ENCODE results near the gene NUAK2. TPM values are rescaled to one million over a fixed set of nuclear protein-coding genes. Genes with fewer than 3 reads are reported as not detected.

The NUAK2 gene
- total RNA-seq, 4 donors from 2014 or later = 16.2 to 41.2 (median 30.2) TPM

- no peak overlapping the region for H3K4me3 ChIP-seq
- peaks cover 33% of the 10 kb centered on the region for H3K4me1 ChIP-seq
- DNase-seq (ENCODE audit: low spot score in 2 of 2) = no peak
- H3K9me3 ChIP-seq = no peaks in the 10 kb centered on the region
- no peaks in the 10 kb centered on the region for H3K27me3 ChIP-seq
- peaks cover 10% of the 10 kb centered on the region for H3K36me3 ChIP-seq
- no peak for TF ChIP-seq POLR2A (IDR thresholded peaks at IDR 0.05)
- no peak for TF ChIP-seq POLR2AphosphoS5 (IDR thresholded peaks at IDR 0.05)
- no peak for TF ChIP-seq EP300 (IDR thresholded peaks at IDR 0.05)
- H3K27ac ChIP-seq = no peak overlapping the region
- WGBS = 75% methylated on average over 8 of the region's 9 CpGs
Measured at GRCh38 chr1:205275916-205276688, 45.4 kb downstream of the NUAK2 start.

DNA sequence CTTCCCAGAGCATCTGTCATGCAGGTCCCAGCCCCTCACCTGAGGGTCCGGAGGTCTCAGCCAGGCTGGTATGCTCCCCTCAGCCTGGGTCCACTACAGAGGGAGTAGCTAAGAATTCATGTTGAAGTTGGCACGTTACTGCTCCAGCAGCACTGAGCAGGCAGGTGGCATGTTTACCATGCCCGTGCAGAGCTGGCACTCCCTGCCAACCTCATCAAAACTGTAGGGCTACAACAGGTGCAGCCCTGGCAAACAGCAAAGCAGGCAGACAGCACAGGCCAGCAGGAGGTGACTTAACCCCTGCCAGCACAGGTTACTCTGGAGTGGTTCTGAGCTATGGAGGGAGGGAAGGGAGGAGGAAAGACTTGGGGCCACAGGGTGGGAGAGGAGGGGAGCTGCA lies 46.4 kb downstream of the NUAK2 start:
- TF ChIP-seq POLR2A (IDR thresholded peaks at IDR 0.05) = no peak
- no peak for TF ChIP-seq EP300 (IDR thresholded peaks at IDR 0.05)
- TF ChIP-seq, protein P1, sequence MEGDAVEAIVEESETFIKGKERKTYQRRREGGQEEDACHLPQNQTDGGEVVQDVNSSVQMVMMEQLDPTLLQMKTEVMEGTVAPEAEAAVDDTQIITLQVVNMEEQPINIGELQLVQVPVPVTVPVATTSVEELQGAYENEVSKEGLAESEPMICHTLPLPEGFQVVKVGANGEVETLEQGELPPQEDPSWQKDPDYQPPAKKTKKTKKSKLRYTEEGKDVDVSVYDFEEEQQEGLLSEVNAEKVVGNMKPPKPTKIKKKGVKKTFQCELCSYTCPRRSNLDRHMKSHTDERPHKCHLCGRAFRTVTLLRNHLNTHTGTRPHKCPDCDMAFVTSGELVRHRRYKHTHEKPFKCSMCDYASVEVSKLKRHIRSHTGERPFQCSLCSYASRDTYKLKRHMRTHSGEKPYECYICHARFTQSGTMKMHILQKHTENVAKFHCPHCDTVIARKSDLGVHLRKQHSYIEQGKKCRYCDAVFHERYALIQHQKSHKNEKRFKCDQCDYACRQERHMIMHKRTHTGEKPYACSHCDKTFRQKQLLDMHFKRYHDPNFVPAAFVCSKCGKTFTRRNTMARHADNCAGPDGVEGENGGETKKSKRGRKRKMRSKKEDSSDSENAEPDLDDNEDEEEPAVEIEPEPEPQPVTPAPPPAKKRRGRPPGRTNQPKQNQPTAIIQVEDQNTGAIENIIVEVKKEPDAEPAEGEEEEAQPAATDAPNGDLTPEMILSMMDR (IDR thresholded peaks at IDR 0.05) = no peak
- TF ChIP-seq POLR2AphosphoS5 (IDR thresholded peaks at IDR 0.05) = no peak

GRCh38 chr1:205274041-205274691 lies 47.4 kb downstream of the NUAK2 start:
- Histone ChIP-seq H3K27ac (no peak overlapping the region), H3K9me3 (no peaks in the 10 kb centered on the region), H3K4me1 (peaks cover 39% of the 10 kb centered on the region), H3K27me3 (no peaks in the 10 kb centered on the region), H3K4me3 (no peak overlapping the region), H3K36me3 (peaks cover 16% of the 10 kb centered on the region)
- TF ChIP-seq POLR2AphosphoS5 (IDR thresholded peaks at IDR 0.05) (no peak), POLR2A (IDR thresholded peaks at IDR 0.05) (no peak), EP300 (IDR thresholded peaks at IDR 0.05) (no peak)
- TF ChIP-seq, protein P1 (IDR thresholded peaks at IDR 0.05) = no peak
- 65% methylated on average over 8 of the region's 8 CpGs for WGBS
- no peak for DNase-seq (ENCODE audit: low spot score in 2 of 2)

More for the DNA sequence above, 46.4 kb downstream of the NUAK2 start:
- H3K36me3 ChIP-seq = peaks cover 10% of the 10 kb centered on the region
- peaks cover 39% of the 10 kb centered on the region for H3K4me1 ChIP-seq
- WGBS = 53% methylated on average over 2 of the region's 3 CpGs
- H3K4me3 ChIP-seq = no peak overlapping the region
- no peak overlapping the region for H3K27ac ChIP-seq
- no peaks in the 10 kb centered on the region for H3K27me3 ChIP-seq
- H3K9me3 ChIP-seq = no peaks in the 10 kb centered on the region
- no peak for DNase-seq (ENCODE audit: low spot score in 2 of 2)

GRCh38 chr1:205273551-205273982 lies 48.0 kb downstream of the NUAK2 start:
- peak; percentile 89 to 90 for DNase-seq (ENCODE audit: low spot score in 2 of 2)
- TF ChIP-seq, protein P1 (IDR thresholded peaks at IDR 0.05) = peak; percentile 96 to 97
- TF ChIP-seq EP300 (IDR thresholded peaks at IDR 0.05) (no peak), POLR2A (IDR thresholded peaks at IDR 0.05) (no peak), POLR2AphosphoS5 (IDR thresholded peaks at IDR 0.05) (no peak)
- Histone ChIP-seq H3K4me3 (no peak overlapping the region), H3K9me3 (no peaks in the 10 kb centered on the region), H3K27ac (no peak overlapping the region), H3K4me1 (peaks cover 39% of the 10 kb centered on the region), H3K27me3 (no peaks in the 10 kb centered on the region), H3K36me3 (peaks cover 18% of the 10 kb centered on the region)
- WGBS = 11% methylated on average over 7 of the region's 7 CpGs

GRCh38 chr1:205272536-205272935 lies 49.0 kb downstream of the NUAK2 start:
- Histone ChIP-seq H3K4me3 (no peak overlapping the region), H3K36me3 (peaks cover 18% of the 10 kb centered on the region), H3K9me3 (no peaks in the 10 kb centered on the region), H3K27ac (no peak overlapping the region), H3K4me1 (peaks cover 42% of the 10 kb centered on the region), H3K27me3 (no peaks in the 10 kb centered on the region)
- 90% methylated on average over 3 of the region's 3 CpGs for WGBS
- DNase-seq (ENCODE audit: low spot score in 2 of 2) = no peak
- no peak for TF ChIP-seq POLR2A (IDR thresholded peaks at IDR 0.05)

DNA sequence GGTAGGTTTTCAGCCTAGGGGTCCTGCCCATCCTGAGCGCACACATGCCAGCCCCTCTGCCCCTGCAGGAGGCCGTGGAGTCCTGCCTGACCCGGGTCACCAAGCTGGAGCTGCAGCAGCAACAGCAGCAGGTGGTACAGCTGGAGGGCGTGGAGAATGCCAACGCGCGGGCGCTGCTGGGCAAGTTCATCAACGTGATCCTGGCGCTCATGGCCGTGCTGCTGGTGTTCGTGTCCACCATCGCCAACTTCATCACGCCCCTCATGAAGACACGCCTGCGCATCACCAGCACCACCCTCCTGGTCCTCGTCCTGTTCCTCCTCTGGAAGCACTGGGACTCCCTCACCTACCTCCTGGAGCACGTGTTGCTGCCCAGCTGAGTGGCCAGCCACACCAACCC lies 49.8 kb downstream of the NUAK2 start:
- no peak for TF ChIP-seq POLR2AphosphoS5 (IDR thresholded peaks at IDR 0.05)
- no peak for TF ChIP-seq POLR2A (IDR thresholded peaks at IDR 0.05)
- no peaks in the 10 kb centered on the region for H3K27me3 ChIP-seq
- 70% methylated on average over 17 of the region's 18 CpGs for WGBS
- DNase-seq (ENCODE audit: low spot score in 2 of 2) = no peak
- H3K27ac ChIP-seq = no peak overlapping the region
- no peaks in the 10 kb centered on the region for H3K9me3 ChIP-seq
- no peak overlapping the region for H3K4me3 ChIP-seq
- peaks cover 18% of the 10 kb centered on the region for H3K36me3 ChIP-seq
- peaks cover 49% of the 10 kb centered on the region for H3K4me1 ChIP-seq

All from suprapubic skin (tissue), 4 donors.